Muscle of leg (tissue), 11 donors: ENCODE data around the gene RAB9A. TPM values are rescaled to one million over a fixed set of nuclear protein-coding genes. Genes with fewer than 3 reads are reported as not detected.
"Not testable (repeated sequence)": the region's sequence is repeated elsewhere in the genome, so short reads cannot be mapped to it uniquely, and the experiment has no call there.

Experiments used
- DNase-seq: peaks from one replicate; pipeline ENCODE4 v3.0.0; 2013
- H3K27ac ChIP-seq: one replicate; pipeline ENCODE4 v1.5.1; 2013; ENCODE audit warnings: mild to moderate bottlenecking, low read length, control low read depth
- H3K27me3 ChIP-seq: one replicate; pipeline ENCODE4 v1.6.1; 2013; ENCODE audit warnings: low read length; ENCODE audit not compliant: control insufficient read depth, insufficient read depth
- H3K36me3 ChIP-seq: one replicate; pipeline ENCODE4 v1.6.1; 2013; ENCODE audit warnings: low read length; ENCODE audit not compliant: control insufficient read depth, insufficient read depth
- H3K4me1 ChIP-seq: one replicate; pipeline ENCODE4 v1.6.1; 2013; ENCODE audit warnings: low read length; ENCODE audit not compliant: control insufficient read depth, insufficient read depth
- H3K4me3 ChIP-seq: one replicate; pipeline ENCODE4 v1.5.1; 2013; ENCODE audit warnings: low read length, control low read depth
- H3K9me3 ChIP-seq: replicated peaks from 2 replicates; pipeline ENCODE4 v1.6.1; 2013; ENCODE audit warnings: low read depth, low read length; ENCODE audit not compliant: control insufficient read depth
- WGBS: methylation state at CpG from one replicate; pipeline ENCODE4 v1.1.5; 2013; ENCODE audit warnings: missing lambda C conversion rate; ENCODE audit not compliant: insufficient coverage; 5-methylcytosine and 5-hydroxymethylcytosine counted together
- polyA plus RNA-seq, 8 donors: library from polyadenylated mRNA; unstranded; fragments of 120-200 nt; gene quantifications; one replicate each; pipeline versions ENCODE4 v1.2.1 to v1.2.3, GENCODE V29; 2013; ENCODE audit warnings: inconsistent platforms in 1 of 8, low replicate concordance in 1 of 8; ENCODE audit not compliant: insufficient read length in 8 of 8, insufficient read depth in 1 of 8
- total RNA-seq: library from RNA; stranded (reverse); fragments of 120-200 nt; gene quantifications from one replicate; pipeline ENCODE4 v1.2.4, GENCODE V29; 2013

Gene RAB9A
- total and polyA plus RNA-seq, 9 donors = 14.0 to 24.2 (median 19.8) TPM

GRCh38 chrX:13716905-13717304, 28.0 kb downstream of the RAB9A start:
- peaks cover 12% of the 10 kb centered on the region for H3K36me3 ChIP-seq
- no peak overlapping the region for H3K4me3 ChIP-seq
- H3K4me1 ChIP-seq = peaks cover 7% of the 10 kb centered on the region
- H3K27me3 ChIP-seq = peaks cover 6% of the 10 kb centered on the region
- no peak for DNase-seq
- WGBS = 98% methylated on average over 5 of the region's 6 CpGs
- H3K9me3 ChIP-seq = no peaks in the 10 kb centered on the region
- H3K27ac ChIP-seq = no peak overlapping the region

- DNase-seq = peak; percentile 89
- H3K4me3 ChIP-seq = no peak overlapping the region
- H3K27ac ChIP-seq = peak overlapping the region; percentile 85
- H3K27me3 ChIP-seq = peaks cover 6% of the 10 kb centered on the region
- WGBS = 49% methylated on average over 3 of the region's 7 CpGs
- H3K36me3 ChIP-seq = peaks cover 11% of the 10 kb centered on the region
- no peaks in the 10 kb centered on the region for H3K9me3 ChIP-seq
- H3K4me1 ChIP-seq = peaks cover 7% of the 10 kb centered on the region
These were observed 29.0 kb downstream of the RAB9A start for GRCh38 chrX:13717700-13718472.

GRCh38 chrX:13719192-13719856, 30.4 kb downstream of the RAB9A start:
- Histone ChIP-seq H3K4me1 (peaks cover 7% of the 10 kb centered on the region), H3K9me3 (no peaks in the 10 kb centered on the region), H3K4me3 (no peak overlapping the region), H3K27me3 (peaks cover 6% of the 10 kb centered on the region), H3K36me3 (peaks cover 11% of the 10 kb centered on the region), H3K27ac (no peak overlapping the region)
- no peak for DNase-seq
- 89% methylated on average over 1 of the region's 3 CpGs for WGBS

- DNase-seq = no peak
- Histone ChIP-seq H3K4me3 (no peak overlapping the region), H3K36me3 (peaks cover 11% of the 10 kb centered on the region), H3K9me3 (no peaks in the 10 kb centered on the region), H3K27ac (peak overlapping the region; percentile 73), H3K27me3 (peaks cover 6% of the 10 kb centered on the region), H3K4me1 (peaks cover 7% of the 10 kb centered on the region)
- WGBS = no CpG with 5 or more reads among the region's 4 CpGs
These were observed 32.4 kb downstream of the RAB9A start for GRCh38 chrX:13721371-13721770.

- Histone ChIP-seq H3K4me3 (no peak overlapping the region), H3K27ac (peak overlapping the region; percentile 73), H3K27me3 (peaks cover 6% of the 10 kb centered on the region), H3K9me3 (no peaks in the 10 kb centered on the region), H3K36me3 (peaks cover 11% of the 10 kb centered on the region), H3K4me1 (peaks cover 7% of the 10 kb centered on the region)
- DNase-seq = peak; percentile 88
- WGBS = 23% methylated on average over 2 of the region's 7 CpGs
These were observed 33.0 kb downstream of the RAB9A start for GRCh38 chrX:13721819-13722519.

GRCh38 chrX:13724878-13725277, 36.0 kb downstream of the RAB9A start:
- H3K27me3 ChIP-seq, H3K36me3 ChIP-seq, H3K4me3 ChIP-seq, H3K27ac ChIP-seq, H3K9me3 ChIP-seq, H3K4me1 ChIP-seq, DNase-seq: not testable (repeated sequence)
- WGBS = 87% methylated on average over 9 of the region's 9 CpGs

- H3K4me1 ChIP-seq, DNase-seq, H3K4me3 ChIP-seq, H3K36me3 ChIP-seq, H3K9me3 ChIP-seq, H3K27ac ChIP-seq, H3K27me3 ChIP-seq: not testable (repeated sequence)
- WGBS = no CpG with 5 or more reads among the region's 2 CpGs
These were observed 37.7 kb downstream of the RAB9A start for GRCh38 chrX:13726583-13726982.

GRCh38 chrX:13730523-13730922, 41.6 kb downstream of the RAB9A start:
- not testable (repeated sequence) for H3K36me3 ChIP-seq, H3K9me3 ChIP-seq, H3K4me1 ChIP-seq, H3K4me3 ChIP-seq, DNase-seq, H3K27ac ChIP-seq
- WGBS = no CpG with 5 or more reads among the region's 1 CpG
- peaks cover 15% of the 10 kb centered on the region for H3K27me3 ChIP-seq

- H3K9me3 ChIP-seq = no peaks in the 10 kb centered on the region
- no peak overlapping the region for H3K27ac ChIP-seq
- H3K4me3 ChIP-seq = no peak overlapping the region
- H3K27me3 ChIP-seq = peaks cover 15% of the 10 kb centered on the region
- peak; percentile 80 for DNase-seq
- 86% methylated on average over 4 of the region's 7 CpGs for WGBS
- no peaks in the 10 kb centered on the region for H3K4me1 ChIP-seq
- peaks cover 2% of the 10 kb centered on the region for H3K36me3 ChIP-seq
These were observed 43.5 kb downstream of the RAB9A start for GRCh38 chrX:13732246-13733067.
